GM23248 (cell line): Measurements from ENCODE around the gene CDC16.

Experiments used
- EZH2 ChIP-seq: fragments of 200-600 bp; sonication (generic); IDR thresholded peaks from 2 replicates; pipeline ENCODE4 v1.6.1; 2018; ENCODE audit warnings: antibody characterized with exemption, mild to moderate bottlenecking; ENCODE audit not compliant: insufficient read depth, poor library complexity, severe bottlenecking
- EZH2phosphoT487 ChIP-seq: fragments of 200-600 bp; sonication (generic); IDR thresholded peaks from 2 replicates; pipeline ENCODE4 v1.6.1; 2018; ENCODE audit warnings: antibody characterized with exemption, moderate library complexity, mild to moderate bottlenecking, low read depth; ENCODE audit not compliant: insufficient read depth

GRCh38 chr13:114208134-114208533 is 26.6 kb upstream of the CDC16 start:
- TF ChIP-seq EZH2 (no peak), EZH2phosphoT487 (no peak)
